BJ (cell line): ENCODE data around the gene LYPD6B. TPM values are rescaled to one million over a fixed set of nuclear protein-coding genes. Genes with fewer than 3 reads are reported as not detected.

Experiments used
- CTCF ChIA-PET: fragments of 350-600 bp; formaldehyde crosslinking; extraction: SDS; loops from one replicate; lab custom pipeline; 2021; ENCODE audit warnings: antibody characterized with exemption, inconsistent platforms; lab: Yijun Ruan, JAX
- POLR2A ChIA-PET: fragments of 300-600 bp; sonication (Branson Sonifier 250); formaldehyde crosslinking; extraction: SDS; loops from one replicate; lab custom pipeline; 2021; ENCODE audit warnings: antibody characterized with exemption; lab: Charles Lee
- DNase-seq: peaks from one replicate; pipeline ENCODE4 v3.0.0-alpha.2; 2011; ENCODE audit warnings: low read depth
- H3K27me3 ChIP-seq: 2 replicates; pipeline ENCODE4 v1.6.0; 2011; ENCODE audit warnings: low read length; ENCODE audit not compliant: control insufficient read depth, insufficient read depth
- H3K36me3 ChIP-seq: 2 replicates; pipeline ENCODE4 v1.5.1; 2011; ENCODE audit warnings: low read length; ENCODE audit not compliant: control insufficient read depth, insufficient read depth
- H3K4me3 ChIP-seq: 2 replicates; pipeline ENCODE4 v1.5.1; 2011; ENCODE audit warnings: low read depth, mild to moderate bottlenecking, control low read depth, low read length
- polyA plus RNA-seq: library from polyadenylated mRNA; depleted of rRNA; stranded (reverse); fragments of >200 nt; gene quantifications from 2 replicates; pipeline ENCODE4 v1.2.3, GENCODE V29; 2011
- TF ChIP-seq, protein P1 (sequence below): IDR thresholded peaks from 2 replicates; pipeline ENCODE4 v1.5.1; 2011; ENCODE audit warnings: low read depth, mild to moderate bottlenecking, control low read depth, inconsistent platforms, low read length, moderate library complexity; ENCODE audit not compliant: insufficient read depth

LYPD6B gene
- polyA plus RNA-seq, 1 experiment = 19.1 TPM

DNA sequence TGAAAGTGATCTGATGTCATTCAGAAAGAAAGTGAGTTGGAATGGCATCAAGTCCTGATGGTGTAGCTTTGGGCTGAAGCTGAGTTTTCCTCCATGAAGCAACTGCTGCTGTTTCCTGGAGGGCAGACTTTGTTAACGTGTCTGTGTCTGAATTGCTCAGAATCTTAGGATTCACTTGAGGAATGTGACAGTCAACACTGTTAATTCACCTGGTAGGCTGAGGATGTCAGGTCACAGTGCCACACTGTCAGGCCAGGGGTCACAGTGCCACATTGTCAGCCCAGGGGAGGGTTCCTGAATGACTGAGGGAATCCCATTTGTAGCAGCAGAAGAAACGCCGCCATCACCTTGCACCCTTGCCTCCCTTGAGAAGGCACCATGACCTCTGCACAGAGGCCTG is 39.4 kb downstream of the LYPD6B start:
- H3K27me3 ChIP-seq = no peaks in the 10 kb centered on the region
- TF ChIP-seq, protein P1, sequence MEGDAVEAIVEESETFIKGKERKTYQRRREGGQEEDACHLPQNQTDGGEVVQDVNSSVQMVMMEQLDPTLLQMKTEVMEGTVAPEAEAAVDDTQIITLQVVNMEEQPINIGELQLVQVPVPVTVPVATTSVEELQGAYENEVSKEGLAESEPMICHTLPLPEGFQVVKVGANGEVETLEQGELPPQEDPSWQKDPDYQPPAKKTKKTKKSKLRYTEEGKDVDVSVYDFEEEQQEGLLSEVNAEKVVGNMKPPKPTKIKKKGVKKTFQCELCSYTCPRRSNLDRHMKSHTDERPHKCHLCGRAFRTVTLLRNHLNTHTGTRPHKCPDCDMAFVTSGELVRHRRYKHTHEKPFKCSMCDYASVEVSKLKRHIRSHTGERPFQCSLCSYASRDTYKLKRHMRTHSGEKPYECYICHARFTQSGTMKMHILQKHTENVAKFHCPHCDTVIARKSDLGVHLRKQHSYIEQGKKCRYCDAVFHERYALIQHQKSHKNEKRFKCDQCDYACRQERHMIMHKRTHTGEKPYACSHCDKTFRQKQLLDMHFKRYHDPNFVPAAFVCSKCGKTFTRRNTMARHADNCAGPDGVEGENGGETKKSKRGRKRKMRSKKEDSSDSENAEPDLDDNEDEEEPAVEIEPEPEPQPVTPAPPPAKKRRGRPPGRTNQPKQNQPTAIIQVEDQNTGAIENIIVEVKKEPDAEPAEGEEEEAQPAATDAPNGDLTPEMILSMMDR = no peak
- DNase-seq = no peak
- POLR2A ChIA-PET = no interaction called here
- no peak overlapping the region for H3K4me3 ChIP-seq
- H3K36me3 ChIP-seq = no peaks in the 10 kb centered on the region
- CTCF ChIA-PET = no interaction called here

DNA sequence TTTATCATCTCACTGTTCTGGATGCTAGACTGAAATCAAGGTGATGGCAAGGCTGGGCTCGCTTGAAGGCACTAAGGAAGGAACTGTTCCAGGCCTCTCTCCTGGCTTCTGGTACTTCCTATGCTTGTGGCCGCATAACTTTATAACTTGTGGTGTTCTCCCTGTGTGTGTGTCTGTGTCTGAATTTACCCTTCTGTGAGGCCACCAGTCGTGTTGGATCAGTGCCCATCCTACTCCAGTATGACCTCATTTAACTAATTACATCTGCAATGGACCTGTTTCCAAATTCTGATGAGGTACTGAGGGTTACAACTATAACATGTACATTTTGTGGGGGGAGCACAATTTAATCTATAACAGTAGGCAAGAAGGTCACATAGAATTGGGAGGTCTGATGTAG is 41.6 kb downstream of the LYPD6B start:
- ChIA-PET CTCF (no interaction called here), POLR2A (no interaction called here)
- TF ChIP-seq, protein P1 = no peak
- Histone ChIP-seq H3K36me3 (no peaks in the 10 kb centered on the region), H3K27me3 (no peaks in the 10 kb centered on the region), H3K4me3 (no peak overlapping the region)
- no peak for DNase-seq

DNA sequence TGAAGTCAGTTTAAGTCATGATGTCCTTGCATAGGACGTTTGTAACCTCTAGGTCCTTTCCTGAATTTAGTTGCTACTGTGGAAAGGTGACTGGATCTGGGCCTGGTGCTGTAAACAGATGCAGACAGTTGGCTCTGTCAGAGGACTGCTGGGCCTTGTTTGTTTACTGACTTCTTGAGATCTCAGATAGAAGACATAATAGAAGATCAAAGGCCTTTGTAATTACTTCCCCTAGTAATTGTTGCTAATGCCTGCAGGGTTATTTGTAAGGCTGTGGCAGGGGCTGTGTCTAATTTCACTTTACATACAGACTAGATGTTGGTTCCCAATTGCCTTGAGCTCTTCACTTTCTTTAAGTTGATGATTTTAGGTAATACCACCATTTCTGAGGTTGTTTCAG is 42.5 kb downstream of the LYPD6B start:
- no peak for DNase-seq
- H3K4me3 ChIP-seq = no peak overlapping the region
- ChIA-PET CTCF (no interaction called here), POLR2A (no interaction called here)
- no peaks in the 10 kb centered on the region for H3K27me3 ChIP-seq
- H3K36me3 ChIP-seq = no peaks in the 10 kb centered on the region
- TF ChIP-seq, protein P1 = no peak

DNA sequence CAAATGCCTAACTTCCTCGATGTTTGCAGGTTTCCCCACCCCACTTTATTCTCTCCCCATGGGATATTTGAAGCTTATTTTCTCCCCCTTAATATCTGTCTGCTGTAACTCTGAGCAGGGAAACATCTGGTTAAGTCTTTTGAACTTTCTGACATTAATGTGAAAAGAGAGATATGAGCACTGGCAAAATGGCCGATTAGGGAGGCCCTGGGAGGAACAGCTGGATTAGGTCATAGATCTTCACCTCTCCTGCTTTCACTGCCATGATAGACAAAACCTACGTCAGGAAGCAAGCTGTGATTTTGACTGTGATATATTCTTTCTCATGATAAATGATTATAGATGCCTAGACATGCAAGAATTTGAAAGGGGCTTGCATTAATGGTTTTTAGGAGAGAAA is 43.6 kb downstream of the LYPD6B start:
- H3K36me3 ChIP-seq = no peaks in the 10 kb centered on the region
- no peak overlapping the region for H3K4me3 ChIP-seq
- TF ChIP-seq, protein P1 = no peak
- no peak for DNase-seq
- POLR2A ChIA-PET = no interaction called here
- CTCF ChIA-PET = interaction anchor here (0.6 kb wide), 1 partner anchor 487 kb away, joined by 3 read pairs; no protein-coding TSS in a partner anchor
- H3K27me3 ChIP-seq = no peaks in the 10 kb centered on the region

DNA sequence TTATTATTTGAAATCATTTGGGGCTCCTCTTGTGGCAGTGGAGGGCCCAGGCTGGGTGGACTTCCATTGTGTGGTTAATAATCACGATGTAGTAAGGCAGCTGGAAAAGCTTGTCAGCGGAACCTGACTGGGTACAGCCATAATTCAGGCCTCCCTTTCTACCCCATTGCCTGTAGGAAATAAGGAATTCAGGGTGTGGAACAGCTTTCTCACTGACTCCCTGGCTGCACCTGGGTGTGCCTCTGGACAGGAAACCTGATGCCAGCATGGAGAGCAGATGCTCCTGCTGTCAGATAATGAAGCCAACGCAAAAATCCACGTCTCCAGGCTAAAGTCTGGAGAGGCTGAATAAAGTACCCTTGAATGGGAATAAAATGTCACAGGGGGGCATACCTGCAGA is 44.2 kb downstream of the LYPD6B start:
- ChIA-PET POLR2A (no interaction called here), CTCF (no interaction called here)
- Histone ChIP-seq H3K27me3 (no peaks in the 10 kb centered on the region), H3K36me3 (no peaks in the 10 kb centered on the region), H3K4me3 (no peak overlapping the region)
- DNase-seq = no peak
- TF ChIP-seq, protein P1 = no peak
